Activated naive CD4-positive, alpha-beta T cell treated with anti-CD3 and anti-CD28 coated beads, Interleukin-2, amount 50 U/mL, for 72 hours (primary cell): ENCODE measurements around the gene HERPUD2. TPM values are rescaled to one million over a fixed set of nuclear protein-coding genes. Genes with fewer than 3 reads are reported as not detected.
"Not testable (repeated sequence)": the region's sequence is repeated elsewhere in the genome, so short reads cannot be mapped to it uniquely, and the experiment has no call there.

Experiments
- ATAC-seq, 2 donors: fragments of 150-1000 bp; cut with Tn5 transposase; 2 replicates each; pipeline ENCODE4 v1.10.0; 2021; ENCODE audit warnings: mild to moderate bottlenecking in 2 of 2, moderate library complexity in 2 of 2
- DNase-seq, 2 donors: peaks; one replicate each; pipeline ENCODE4 v3.0.0; 2021 to 2022; ENCODE audit warnings: low spot score in 2 of 2
- H3K27ac Mint-ChIP-seq, 2 donors: one replicate each; pipeline ENCODE4 v1.8.0; 2022; ENCODE audit warnings: mild to moderate bottlenecking in 2 of 2, mixed read lengths in 2 of 2
- H3K36me3 Mint-ChIP-seq, 2 donors: one replicate each; pipeline ENCODE4 v1.8.0; 2022; ENCODE audit warnings: mixed read lengths in 2 of 2
- H3K9me3 Mint-ChIP-seq, 2 donors: one replicate each; pipeline ENCODE4 v1.8.0; 2022; ENCODE audit warnings: mixed read lengths in 2 of 2
- total RNA-seq, 2 donors: library from RNA; stranded (reverse); gene quantifications; one replicate each; pipeline ENCODE4 v1.2.3, GENCODE V29; 2022

HERPUD2 gene
- total RNA-seq, 2 donors from 2014 or later = 21.9 to 22.3 TPM

DNA sequence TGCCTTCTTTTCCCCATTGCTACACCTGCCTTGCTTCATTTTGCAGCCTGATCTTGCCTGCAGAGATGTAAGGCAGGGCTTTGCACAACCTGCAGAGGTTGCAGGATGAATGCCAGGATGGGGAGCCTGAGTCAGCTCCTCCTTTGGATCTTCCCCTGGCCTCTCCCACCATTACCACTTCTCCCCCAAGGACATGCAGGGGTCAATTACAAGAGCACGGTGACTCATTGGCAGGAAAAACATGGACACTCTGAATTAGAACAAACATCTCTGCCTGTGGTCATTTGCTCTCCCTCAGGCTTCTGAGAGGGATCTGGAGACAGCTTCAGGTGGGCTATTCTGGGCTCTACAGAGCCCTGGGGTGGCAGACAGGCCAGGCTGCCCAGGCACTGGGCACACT is 89.2 kb downstream of the HERPUD2 start:
- ATAC-seq (no peak), DNase-seq (no peak)
- no peaks in the 10 kb centered on the region for H3K36me3 Mint-ChIP-seq
- no peaks in the 10 kb centered on the region for H3K9me3 Mint-ChIP-seq
- no peak overlapping the region for H3K27ac Mint-ChIP-seq

DNA sequence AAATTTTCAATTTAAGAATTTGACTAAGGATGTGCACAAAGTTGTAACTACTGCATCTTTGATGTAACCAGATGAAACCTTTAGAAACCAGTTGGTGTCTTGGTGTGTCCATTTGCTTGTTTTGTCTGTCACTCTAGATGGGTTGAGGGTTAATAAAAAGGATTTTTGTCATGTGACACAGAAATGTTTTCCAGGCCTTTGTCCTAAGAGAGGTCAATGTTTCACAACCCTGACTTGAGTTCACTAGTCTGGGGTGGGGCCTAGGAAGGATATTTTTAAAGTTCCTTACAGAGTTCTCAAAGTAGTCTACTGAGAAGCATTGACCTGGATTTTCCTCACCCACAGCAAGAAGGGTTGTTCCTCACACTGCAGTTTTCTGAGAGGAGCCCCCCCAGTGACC is 90.3 kb downstream of the HERPUD2 start:
- no peak for ATAC-seq
- H3K9me3 Mint-ChIP-seq = no peaks in the 10 kb centered on the region
- no peak for DNase-seq
- H3K36me3 Mint-ChIP-seq = no peaks in the 10 kb centered on the region
- no peak overlapping the region for H3K27ac Mint-ChIP-seq

DNA sequence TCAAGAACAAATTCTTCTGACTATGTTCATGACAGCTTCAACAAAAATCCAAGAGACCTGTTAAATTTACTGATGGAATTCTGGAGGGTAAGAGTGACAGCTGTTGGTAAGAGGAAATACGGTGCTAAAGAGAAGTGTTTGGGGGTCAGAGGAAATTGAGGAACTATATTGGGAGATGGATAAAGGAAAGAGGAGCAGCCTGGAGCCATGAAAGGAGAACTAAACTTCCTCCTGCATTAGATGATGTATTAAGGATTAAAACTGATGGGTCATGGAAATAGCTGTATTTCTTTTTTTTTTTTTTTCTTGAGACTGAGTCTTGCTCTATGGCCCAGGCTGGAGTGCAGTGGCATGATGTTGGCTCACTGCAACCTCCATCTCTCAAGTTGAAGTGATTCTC is 95.3 kb downstream of the HERPUD2 start:
- Mint-ChIP-seq H3K36me3 (no peaks in the 10 kb centered on the region), H3K27ac (no peak overlapping the region), H3K9me3 (no peaks in the 10 kb centered on the region)
- no peak for ATAC-seq
- DNase-seq = no peak

DNA sequence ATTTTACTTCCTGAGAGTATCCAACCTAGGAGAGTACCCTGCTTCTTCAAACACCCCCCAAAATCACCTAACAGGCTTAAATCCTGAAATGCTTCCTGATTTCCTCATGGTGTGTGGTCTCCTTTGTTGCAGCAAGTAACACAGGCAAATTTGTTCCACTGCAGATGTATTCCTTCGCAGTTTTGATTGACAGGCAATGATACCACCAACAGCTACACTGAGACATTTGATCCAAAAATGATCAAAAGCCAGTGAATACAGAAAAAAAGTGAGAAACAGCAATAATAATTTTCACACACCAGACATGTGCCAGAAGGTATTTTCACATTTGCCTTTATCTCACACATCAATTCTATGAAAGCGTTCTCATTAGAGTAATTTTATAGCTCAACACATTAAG is 95.9 kb downstream of the HERPUD2 start:
- no peaks in the 10 kb centered on the region for H3K9me3 Mint-ChIP-seq
- no peak for DNase-seq
- peak overlapping the region in 1 of 2 donors; percentile 11 for H3K27ac Mint-ChIP-seq
- no peak for ATAC-seq
- no peaks in the 10 kb centered on the region for H3K36me3 Mint-ChIP-seq

DNA sequence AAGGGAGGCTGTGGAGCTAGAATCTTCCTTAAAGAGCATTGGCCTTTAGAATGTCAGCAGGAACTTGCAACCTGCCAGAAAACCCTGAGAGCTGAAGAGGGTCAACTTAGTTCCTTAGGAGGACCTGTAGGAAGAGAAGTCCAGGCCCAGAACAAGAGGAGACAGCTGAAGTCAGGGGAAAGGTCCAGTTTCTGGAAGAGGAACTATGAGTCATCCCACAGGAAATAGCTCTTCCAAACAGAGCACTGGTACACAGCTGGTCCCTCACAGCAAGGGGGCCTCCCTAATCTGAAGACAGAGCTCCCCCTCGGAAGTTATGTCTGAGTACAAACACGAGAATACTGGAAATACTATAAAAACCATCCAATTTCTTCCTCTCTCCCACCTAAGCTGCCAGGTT is 98.9 kb downstream of the HERPUD2 start:
- DNase-seq = no peak
- H3K36me3 Mint-ChIP-seq = no peaks in the 10 kb centered on the region
- H3K27ac Mint-ChIP-seq = no peak overlapping the region
- no peak for ATAC-seq
- H3K9me3 Mint-ChIP-seq = no peaks in the 10 kb centered on the region

DNA sequence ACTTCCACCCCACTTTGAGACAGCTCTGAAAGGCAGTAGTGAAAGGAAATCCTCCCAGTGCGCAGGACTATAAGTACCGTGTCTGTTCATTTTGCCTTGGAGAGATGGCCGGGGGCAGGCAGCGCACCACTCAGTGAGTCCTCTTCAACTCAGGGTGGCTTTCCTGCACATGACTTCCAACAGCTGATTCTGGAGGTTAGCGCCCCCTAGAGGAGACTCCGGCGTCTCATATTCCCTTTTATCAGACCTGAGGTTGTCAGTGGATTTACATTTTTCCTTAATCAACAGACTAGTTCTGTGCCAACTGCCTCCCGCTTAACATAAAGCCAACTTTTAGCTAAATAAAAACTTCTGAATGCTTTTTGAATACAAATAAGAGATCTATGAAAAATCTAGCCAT is 101.0 kb downstream of the HERPUD2 start:
- no peaks in the 10 kb centered on the region for H3K9me3 Mint-ChIP-seq
- no peak overlapping the region for H3K27ac Mint-ChIP-seq
- ATAC-seq (no peak), DNase-seq (peak in 1 of 2 donors; percentile 42)
- H3K36me3 Mint-ChIP-seq = no peaks in the 10 kb centered on the region

DNA sequence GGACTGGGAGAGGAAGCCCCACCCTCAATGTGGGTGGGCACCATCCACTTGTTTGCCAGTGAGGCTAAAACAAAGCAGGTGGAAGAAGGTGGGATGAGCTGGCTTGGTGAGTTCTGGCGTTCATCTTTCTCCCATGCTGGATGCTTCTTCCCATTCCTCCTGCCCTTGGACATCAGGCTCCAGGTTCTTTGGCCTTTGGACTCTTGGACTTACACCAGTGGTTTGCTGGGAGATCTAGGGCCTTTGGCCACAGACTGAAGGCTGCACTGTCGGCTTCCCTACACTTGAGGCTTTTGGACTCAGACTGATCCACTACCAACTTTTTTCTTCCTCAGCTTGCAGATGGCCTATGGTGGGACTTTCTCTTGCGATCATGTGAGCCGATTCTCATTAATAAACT is 106.3 kb downstream of the HERPUD2 start:
- H3K9me3 Mint-ChIP-seq = no peaks in the 10 kb centered on the region
- no peak overlapping the region for H3K27ac Mint-ChIP-seq
- no peaks in the 10 kb centered on the region for H3K36me3 Mint-ChIP-seq
- no peak for DNase-seq
- no peak for ATAC-seq

DNA sequence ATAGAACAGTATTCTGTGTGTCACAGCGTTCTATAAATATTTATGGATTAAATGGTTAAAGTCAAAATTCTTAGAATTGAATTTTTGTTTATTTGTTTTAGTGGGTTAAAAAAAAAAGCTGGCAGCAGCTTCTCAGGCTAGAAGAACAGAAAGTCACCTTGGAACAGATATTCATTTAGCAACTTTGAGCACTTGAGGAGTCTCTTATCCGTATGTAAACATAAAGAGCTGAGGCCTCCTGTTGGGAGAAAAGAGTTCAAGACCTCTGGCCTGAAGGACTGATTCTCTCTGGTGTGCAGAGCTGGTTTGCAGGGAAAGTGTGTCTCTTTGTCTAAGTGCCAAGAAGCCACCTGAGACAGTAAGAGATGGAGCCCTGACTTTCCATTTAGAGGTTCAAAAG is 109.9 kb downstream of the HERPUD2 start:
- DNase-seq = no peak
- no peak for ATAC-seq
- Mint-ChIP-seq H3K9me3 (no peaks in the 10 kb centered on the region), H3K36me3 (no peaks in the 10 kb centered on the region), H3K27ac (no peak overlapping the region)

DNA sequence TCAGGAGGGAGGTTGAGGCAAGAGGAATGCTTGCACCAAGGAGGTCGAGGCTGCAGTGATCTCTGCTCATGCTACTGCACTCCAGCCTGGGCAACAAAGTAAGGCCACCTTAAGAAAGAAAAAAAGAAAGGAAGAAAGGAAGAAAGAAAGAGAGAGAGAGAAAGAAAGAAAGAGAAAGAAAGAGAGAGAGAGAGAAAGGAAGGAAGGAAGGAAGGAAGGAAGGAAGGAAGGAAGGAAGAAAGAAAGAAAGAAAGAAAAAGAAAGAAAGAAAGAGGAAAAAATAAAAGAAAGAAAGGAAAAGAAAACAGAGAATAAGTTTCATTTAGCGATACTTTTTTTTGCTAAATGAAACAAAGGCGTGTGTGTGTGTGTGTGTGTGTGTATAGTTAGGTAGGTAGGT is 110.4 kb downstream of the HERPUD2 start:
- not testable (repeated sequence) for H3K27ac Mint-ChIP-seq, H3K9me3 Mint-ChIP-seq, DNase-seq, H3K36me3 Mint-ChIP-seq, ATAC-seq

Other genes starting within 250 kb of the HERPUD2 start
- gene SEPTIN7, start 105.9 kb upstream of the HERPUD2 start, total RNA-seq = 100 to 1,000 TPM; 198 to 224 TPM